A673 (cell line): ENCODE results near the gene JAKMIP1.

Experiments used
- CTCF ChIP-seq: fragments of 300-800, 200-600 bp; sonication (generic); conservative IDR thresholded peaks from 2 replicates; pipeline ENCODE4 v1.5.1; 2017; ENCODE audit warnings: low read depth, mild to moderate bottlenecking, antibody characterized with exemption, low read length, moderate library complexity, mixed read lengths
- EZH2 ChIP-seq: fragments of 200-600 bp; sonication (generic); IDR thresholded peaks from 2 replicates; pipeline ENCODE4 v1.6.1; 2017; ENCODE audit warnings: borderline replicate concordance, low read depth, mild to moderate bottlenecking, mixed read lengths, antibody characterized with exemption, low read length; ENCODE audit not compliant: poor library complexity, severe bottlenecking

- TF ChIP-seq CTCF = no peak
- no peak for TF ChIP-seq EZH2
Measured at GRCh38 chr4:6141554-6141953, 58.8 kb downstream of the JAKMIP1 start.
